Thymus (tissue), 11 donors: ENCODE data around the gene PLAAT3. TPM values are rescaled to one million over a fixed set of nuclear protein-coding genes. Genes with fewer than 3 reads are reported as not detected.
"Not testable (repeated sequence)": the region's sequence is repeated elsewhere in the genome, so short reads cannot be mapped to it uniquely, and the experiment has no call there.

ENCODE experiments used
- DNase-seq, 9 donors: peaks; one replicate each; pipeline ENCODE4 v3.0.0-alpha.2; 2013; ENCODE audit warnings: low spot score in 9 of 9, low read depth in 6 of 9, missing footprints in 1 of 9
- H3K27ac ChIP-seq, 2 donors: one replicate each; pipeline ENCODE4 v1.5.1; 2013; ENCODE audit warnings: control low read depth in 1 of 2, low read depth in 1 of 2, low read length in 1 of 2, mild to moderate bottlenecking in 1 of 2, moderate library complexity in 1 of 2
- H3K27me3 ChIP-seq, 2 donors: one replicate each; pipeline ENCODE4 v1.5.1; 2013; ENCODE audit warnings: low read length in 1 of 2; ENCODE audit not compliant: control insufficient read depth in 2 of 2, insufficient read depth in 1 of 2
- H3K36me3 ChIP-seq, 2 donors: one replicate each; pipeline ENCODE4 v1.5.1; 2013; ENCODE audit warnings: low read length in 1 of 2, mild to moderate bottlenecking in 1 of 2, moderate library complexity in 1 of 2; ENCODE audit not compliant: control insufficient read depth in 2 of 2, insufficient read depth in 2 of 2
- H3K4me1 ChIP-seq, 2 donors: one replicate each; pipeline ENCODE4 v1.5.1; 2013; ENCODE audit warnings: low read length in 2 of 2; ENCODE audit not compliant: control insufficient read depth in 2 of 2, insufficient read depth in 2 of 2
- H3K4me3 ChIP-seq, 2 donors: one replicate each; pipeline ENCODE4 v1.5.1; 2013; ENCODE audit warnings: low read length in 2 of 2, control low read depth in 1 of 2, mild to moderate bottlenecking in 1 of 2
- H3K9me3 ChIP-seq, 2 donors: one replicate each; pipeline ENCODE4 v1.5.1; 2013; ENCODE audit warnings: low read length in 1 of 2, mild to moderate bottlenecking in 1 of 2; ENCODE audit not compliant: control insufficient read depth in 2 of 2, insufficient read depth in 1 of 2
- WGBS: extraction: QIAGEN DNeasy Blood & Tissue Kit; methylation state at CpG from one replicate; pipeline ENCODE4 v1.1.7; 2013; 5-methylcytosine and 5-hydroxymethylcytosine counted together
- polyA plus RNA-seq: library from polyadenylated mRNA; stranded (reverse); fragments of 200-250 nt; gene quantifications from one replicate; pipeline ENCODE4 v1.2.3, GENCODE V29; 2013
- total RNA-seq: library from RNA; stranded (reverse); fragments of 120-200 nt; gene quantifications from one replicate; pipeline ENCODE4 v1.2.4, GENCODE V29; 2013
- donor health status: healthy.

The PLAAT3 gene
- total and polyA plus RNA-seq, 2 donors: 2.1 to 21.8 TPM

DNA sequence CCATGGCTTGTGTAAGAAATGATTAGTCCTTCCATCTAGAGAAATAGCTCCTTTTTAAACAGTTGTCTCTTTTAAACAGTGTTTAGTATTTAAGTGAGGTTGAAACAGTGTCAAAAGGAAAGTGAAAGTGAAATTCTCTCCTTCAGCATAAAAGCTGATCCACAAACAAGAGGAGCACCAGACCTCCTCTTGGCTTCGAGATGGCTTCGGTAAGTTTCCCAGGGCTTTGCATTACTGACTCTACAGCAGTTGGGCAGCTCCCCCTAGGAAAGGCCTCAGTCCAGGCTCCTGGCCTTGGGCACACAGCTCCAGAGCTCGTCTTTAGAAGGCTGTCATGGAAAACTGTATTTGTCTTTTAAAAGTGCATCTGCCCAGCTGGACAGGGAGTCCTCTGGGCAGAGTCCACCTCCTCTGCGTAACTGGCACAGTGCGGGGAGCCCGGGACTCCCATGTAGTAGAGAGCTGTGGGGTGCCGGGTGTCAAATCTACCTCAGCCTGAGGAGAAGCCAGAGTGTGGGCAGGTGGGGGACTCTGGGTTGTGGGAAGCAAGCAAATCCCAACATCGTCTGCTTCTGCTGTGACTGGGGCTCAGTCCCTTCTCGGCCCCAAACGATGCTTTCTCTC is 77.5 kb downstream of the PLAAT3 start, which contains the start of gene PLAAT4:
Gene PLAAT4, plus strand, starts transcription at position 140 of the 624 bp plus-strand sequence. Its CDS starts 61 bp downstream, at position 201.
- Histone ChIP-seq H3K27ac (peak within 1 kb of the TSS; percentile 82 to 84), H3K4me3 (peak within 1 kb of the TSS; percentile 52 to 54), H3K9me3 (no peaks in the 10 kb centered on the region), H3K27me3 (no peaks in the 10 kb centered on the region), H3K4me1 (peaks cover 12 to 32% of the 10 kb centered on the region in 2 donors), H3K36me3 (peaks cover 0 to 2% of the 10 kb centered on the region in 2 donors)
- DNase-seq: peak in 2 of 9 donors; percentile 56 to 77
- 22% methylated on average over 10 of the region's 10 CpGs for WGBS

DNA sequence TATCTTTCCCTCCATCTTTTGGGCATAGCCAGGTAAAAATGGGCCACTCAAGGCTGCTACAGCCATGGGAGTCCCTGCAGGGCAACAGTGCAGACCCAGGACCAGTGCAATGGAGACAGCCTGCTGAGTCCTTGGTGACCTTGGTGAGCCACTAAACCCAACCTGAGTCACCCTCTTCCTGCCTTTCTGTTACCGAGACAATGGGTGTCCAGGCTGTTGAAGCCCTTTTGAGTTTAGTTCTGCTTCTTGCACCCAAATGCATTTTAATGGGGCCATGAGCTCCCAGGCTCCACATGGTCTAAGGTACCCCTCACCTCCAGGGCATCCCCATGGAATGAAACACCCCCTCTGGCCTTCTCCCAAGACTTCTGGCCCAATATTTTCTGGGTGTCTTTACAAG is 78.5 kb downstream of the PLAAT3 start:
- H3K36me3 ChIP-seq: peaks cover 0 to 2% of the 10 kb centered on the region in 2 donors
- no peak for DNase-seq
- H3K27ac ChIP-seq: no peak overlapping the region
- H3K9me3 ChIP-seq: no peaks in the 10 kb centered on the region
- peaks cover 14 to 38% of the 10 kb centered on the region in 2 donors for H3K4me1 ChIP-seq
- no peak overlapping the region for H3K4me3 ChIP-seq
- 97% methylated on average over 1 of the region's 1 CpG for WGBS
- H3K27me3 ChIP-seq: no peaks in the 10 kb centered on the region

DNA sequence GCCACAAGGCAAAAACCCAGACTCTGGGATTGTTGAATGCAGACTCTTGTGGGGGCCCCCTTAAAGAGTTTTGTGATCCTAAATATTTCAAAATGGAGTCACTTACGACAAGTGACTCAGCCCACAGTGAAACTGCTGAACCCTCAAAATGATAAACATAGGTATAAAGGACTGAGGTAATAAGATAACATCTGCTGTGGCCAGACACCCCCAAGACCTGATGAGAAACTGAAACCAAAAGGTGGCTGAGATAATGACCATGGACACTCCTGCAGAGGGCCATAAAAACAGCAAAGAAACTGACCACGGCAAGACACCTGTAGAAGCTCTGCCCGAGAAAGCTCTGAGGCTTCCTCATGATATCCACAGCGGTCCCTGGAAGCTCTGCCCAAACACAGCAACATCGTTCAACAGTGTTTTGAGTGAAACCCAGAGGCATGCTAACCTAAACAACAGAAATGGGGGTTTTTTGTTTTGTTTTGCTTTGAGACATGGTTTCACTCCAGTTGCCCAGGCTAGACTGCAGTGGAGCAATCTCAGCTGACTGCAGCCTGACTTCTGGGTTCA is 79.3 kb downstream of the PLAAT3 start:
- Histone ChIP-seq H3K9me3 (no peaks in the 10 kb centered on the region), H3K4me3 (no peak overlapping the region), H3K4me1 (peaks cover 14 to 38% of the 10 kb centered on the region in 2 donors), H3K27me3 (no peaks in the 10 kb centered on the region), H3K36me3 (peaks cover 0 to 2% of the 10 kb centered on the region in 2 donors), H3K27ac (no peak overlapping the region)
- no peak for DNase-seq
- WGBS: 91% methylated on average over 5 of the region's 5 CpGs

DNA sequence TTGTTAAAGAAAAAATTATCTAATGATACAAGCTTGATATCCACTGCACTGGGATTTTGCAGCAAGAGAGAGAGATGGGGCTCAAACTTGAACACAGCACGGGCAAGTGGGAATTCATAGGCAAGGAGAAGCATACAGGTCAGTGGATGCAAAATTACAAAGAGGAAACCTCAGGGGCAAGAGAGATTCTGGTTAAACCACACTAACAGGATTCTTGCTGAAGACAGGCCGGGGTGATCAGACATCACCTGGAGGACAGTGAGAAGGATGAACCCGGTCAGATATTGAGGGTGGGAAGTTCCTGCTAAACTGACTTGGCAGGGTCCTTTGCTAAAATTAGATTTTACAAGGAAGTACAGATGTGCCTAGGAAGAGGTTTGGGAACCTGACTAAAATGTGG is 80.2 kb downstream of the PLAAT3 start:
- no peak overlapping the region for H3K27ac ChIP-seq
- 49% methylated on average over 3 of the region's 3 CpGs for WGBS

DNA sequence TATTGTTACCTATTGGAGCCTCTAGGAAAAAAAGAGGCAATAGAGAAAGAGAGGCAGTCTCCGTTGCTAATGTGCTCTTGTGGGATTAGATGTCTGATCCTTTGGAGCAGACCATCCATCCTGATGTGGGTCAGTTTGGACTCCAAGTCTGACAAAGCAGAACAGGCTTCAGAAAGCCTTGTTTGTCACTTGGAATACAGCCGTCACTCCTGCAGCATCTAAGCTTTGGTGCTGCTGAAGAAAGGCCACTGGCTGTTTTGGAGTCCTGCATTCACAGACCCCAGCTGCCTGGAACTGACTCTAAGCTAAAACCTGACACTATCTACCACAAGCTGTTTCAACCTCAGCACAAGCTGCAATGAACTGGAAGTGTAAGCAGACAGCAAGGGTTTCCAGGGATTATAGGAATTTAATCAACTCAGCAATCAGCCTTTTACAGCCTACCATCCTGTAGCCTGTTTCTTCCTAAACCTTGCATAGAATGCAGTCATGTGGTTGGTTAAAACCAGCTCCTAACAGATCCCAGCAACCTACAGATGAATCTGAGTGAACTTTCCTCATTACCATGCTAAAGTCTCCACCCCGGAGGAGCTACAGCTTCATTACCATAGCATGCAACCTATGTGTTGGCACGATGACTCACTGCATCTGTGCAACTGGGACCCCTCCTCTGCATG is 81.3 kb downstream of the PLAAT3 start:
- WGBS: 97% methylated on average over 4 of the region's 4 CpGs
- H3K36me3 ChIP-seq: no peaks in the 10 kb centered on the region
- no peak for DNase-seq
- no peak overlapping the region for H3K27ac ChIP-seq
- no peak overlapping the region for H3K4me3 ChIP-seq
- H3K4me1 ChIP-seq: peaks cover 11 to 30% of the 10 kb centered on the region in 2 donors
- H3K9me3 ChIP-seq: no peaks in the 10 kb centered on the region
- no peaks in the 10 kb centered on the region for H3K27me3 ChIP-seq

More for the DNA sequence above, 80.2 kb downstream of the PLAAT3 start:
- Histone ChIP-seq H3K9me3 (no peaks in the 10 kb centered on the region), H3K27me3 (no peaks in the 10 kb centered on the region), H3K36me3 (peaks cover 0 to under 1% of the 10 kb centered on the region in 2 donors), H3K4me1 (peaks cover 14 to 38% of the 10 kb centered on the region in 2 donors), H3K4me3 (no peak overlapping the region)
- DNase-seq: no peak

DNA sequence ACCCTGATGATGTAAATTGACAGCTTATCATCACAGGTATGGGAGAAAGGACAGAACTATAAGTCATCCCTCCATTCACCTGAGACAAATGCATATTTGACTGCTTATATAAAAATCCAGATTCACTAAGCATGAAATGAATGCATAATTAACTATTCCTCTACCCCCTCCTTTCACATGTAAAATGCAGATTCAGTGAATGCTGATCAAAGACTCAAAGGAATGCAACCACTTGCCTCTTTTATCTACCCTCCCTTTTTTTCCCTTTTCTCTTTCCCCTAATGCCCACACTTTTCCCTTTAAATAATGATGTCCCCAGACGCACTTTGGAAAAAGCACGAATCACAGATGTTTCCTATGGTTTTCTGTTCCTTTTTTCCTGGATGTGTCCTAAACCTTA is 82.1 kb downstream of the PLAAT3 start:
- Histone ChIP-seq H3K27ac (no peak overlapping the region), H3K36me3 (no peaks in the 10 kb centered on the region), H3K9me3 (no peaks in the 10 kb centered on the region), H3K4me1 (peaks cover 5 to 22% of the 10 kb centered on the region in 2 donors), H3K27me3 (no peaks in the 10 kb centered on the region), H3K4me3 (no peak overlapping the region)
- no peak for DNase-seq
- 82% methylated on average over 2 of the region's 2 CpGs for WGBS

DNA sequence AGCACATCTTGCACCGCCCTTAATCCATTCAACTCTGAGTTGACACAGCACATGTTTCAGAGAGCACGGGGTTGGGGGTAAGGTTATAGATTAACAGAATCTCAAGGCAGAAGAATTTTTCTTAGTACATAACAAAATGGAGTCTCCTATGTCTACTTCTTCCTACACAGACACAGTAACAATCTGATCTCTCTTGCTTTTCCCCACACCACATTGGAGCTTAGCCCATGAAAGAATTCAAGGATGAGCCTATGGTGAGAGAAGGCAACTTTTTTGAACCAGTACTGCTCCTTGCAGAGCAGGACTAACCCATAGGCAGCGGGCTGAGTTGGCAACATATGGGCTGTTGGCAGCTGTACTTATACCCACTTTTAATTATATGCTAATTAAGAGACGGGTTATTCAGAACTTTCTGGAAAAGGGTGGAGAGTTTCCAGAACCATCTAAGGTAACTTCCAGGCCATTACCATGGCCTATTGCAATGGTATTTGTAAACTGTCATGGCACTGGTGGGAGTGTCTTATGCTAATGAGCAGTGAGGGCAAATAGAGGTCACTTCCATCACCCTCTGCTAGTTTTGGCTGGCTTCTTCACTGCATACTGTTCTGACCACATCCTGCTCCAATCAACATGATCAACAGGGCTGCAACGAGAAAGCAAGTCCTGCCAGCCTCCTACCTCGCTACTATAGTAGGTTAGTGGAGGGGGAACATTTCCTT is 83.0 kb downstream of the PLAAT3 start:
- peak in 1 of 9 donors; percentile 71 for DNase-seq

DNA sequence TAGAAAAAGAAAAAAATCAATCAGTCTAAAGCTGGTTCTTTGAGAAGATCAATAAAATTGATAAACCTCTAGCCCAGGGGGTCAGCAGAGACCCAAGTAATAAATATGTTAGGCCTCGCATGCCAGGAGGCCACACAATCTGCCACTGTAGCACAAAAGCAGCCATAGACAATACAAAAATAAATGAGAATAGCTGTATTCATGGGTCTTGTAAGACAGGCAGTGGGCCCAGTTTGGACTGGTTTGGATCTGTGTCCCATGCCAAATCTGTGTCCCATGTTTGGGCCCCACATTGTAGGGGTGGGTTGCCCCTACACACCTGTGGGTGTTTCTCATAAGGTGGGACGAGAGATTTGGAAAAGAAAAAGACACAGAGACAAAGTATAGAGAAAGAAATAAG is 84.2 kb downstream of the PLAAT3 start:
- Histone ChIP-seq H3K4me3 (no peak overlapping the region), H3K27ac (no peak overlapping the region), H3K36me3 (no peaks in the 10 kb centered on the region), H3K4me1 (peaks cover 3 to 7% of the 10 kb centered on the region in 2 donors), H3K9me3 (no peaks in the 10 kb centered on the region), H3K27me3 (no peaks in the 10 kb centered on the region)
- DNase-seq: no peak
- 98% methylated on average over 2 of the region's 2 CpGs for WGBS

More for the DNA sequence above, 83.0 kb downstream of the PLAAT3 start:
- H3K4me3 ChIP-seq, H3K27me3 ChIP-seq, H3K9me3 ChIP-seq, H3K27ac ChIP-seq, H3K36me3 ChIP-seq: not testable (repeated sequence)
- 68% methylated on average over 4 of the region's 6 CpGs for WGBS
- H3K4me1 ChIP-seq: peaks cover 3 to 15% of the 10 kb centered on the region in 2 donors

DNA sequence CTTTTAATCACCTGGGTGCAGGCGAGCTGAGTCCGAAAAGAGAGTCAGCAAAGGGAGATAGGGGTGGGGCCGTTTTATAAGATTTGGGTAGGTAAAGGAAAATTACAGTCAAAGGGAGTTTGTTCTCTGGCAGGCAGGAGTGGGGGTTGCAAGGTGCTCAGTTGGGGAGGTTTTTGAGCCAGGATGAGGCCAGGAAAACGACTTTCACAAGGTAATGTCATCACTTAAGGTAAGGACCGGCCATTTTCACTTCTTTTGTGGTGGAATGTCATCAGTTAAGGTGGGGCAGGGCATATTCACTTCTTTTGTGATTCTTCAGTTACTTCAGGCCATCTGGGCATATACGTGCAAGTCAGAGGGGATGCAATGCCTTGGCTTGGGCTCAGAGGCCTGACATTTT is 84.9 kb downstream of the PLAAT3 start:
- not testable (repeated sequence) for H3K36me3 ChIP-seq, H3K4me1 ChIP-seq, H3K27ac ChIP-seq, H3K27me3 ChIP-seq, DNase-seq, H3K4me3 ChIP-seq, H3K9me3 ChIP-seq
- 94% methylated on average over 6 of the region's 6 CpGs for WGBS
